Raji (cell line): ENCODE measurements around the gene UBTD2.

ENCODE experiments used
- POLR2A ChIP-seq: IDR thresholded peaks from 2 replicates; pipeline ENCODE4 v1.6.1; 2011; ENCODE audit warnings: low read depth, low read length, control low read depth; ENCODE audit not compliant: insufficient read depth

UBTD2 gene

DNA sequence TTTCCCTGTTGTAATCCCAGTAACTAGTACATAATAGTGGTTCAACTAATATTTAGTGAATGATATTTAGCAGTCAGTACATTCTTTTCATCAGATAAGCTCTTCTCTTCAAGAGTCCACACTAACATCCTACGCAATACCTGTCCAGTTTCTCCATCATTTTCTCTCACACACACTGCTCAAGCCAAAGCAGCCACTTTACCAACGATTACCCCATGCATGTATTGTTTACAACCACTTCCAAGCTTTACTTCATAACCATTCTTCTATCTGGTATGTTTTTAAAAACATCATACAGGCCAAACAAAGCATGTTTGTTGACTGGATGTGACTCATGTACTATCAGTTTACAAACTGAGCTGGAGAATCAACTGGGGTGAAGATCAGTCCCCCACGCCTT is 7.3 kb downstream of the UBTD2 start:
- TF ChIP-seq POLR2A: no peak

DNA sequence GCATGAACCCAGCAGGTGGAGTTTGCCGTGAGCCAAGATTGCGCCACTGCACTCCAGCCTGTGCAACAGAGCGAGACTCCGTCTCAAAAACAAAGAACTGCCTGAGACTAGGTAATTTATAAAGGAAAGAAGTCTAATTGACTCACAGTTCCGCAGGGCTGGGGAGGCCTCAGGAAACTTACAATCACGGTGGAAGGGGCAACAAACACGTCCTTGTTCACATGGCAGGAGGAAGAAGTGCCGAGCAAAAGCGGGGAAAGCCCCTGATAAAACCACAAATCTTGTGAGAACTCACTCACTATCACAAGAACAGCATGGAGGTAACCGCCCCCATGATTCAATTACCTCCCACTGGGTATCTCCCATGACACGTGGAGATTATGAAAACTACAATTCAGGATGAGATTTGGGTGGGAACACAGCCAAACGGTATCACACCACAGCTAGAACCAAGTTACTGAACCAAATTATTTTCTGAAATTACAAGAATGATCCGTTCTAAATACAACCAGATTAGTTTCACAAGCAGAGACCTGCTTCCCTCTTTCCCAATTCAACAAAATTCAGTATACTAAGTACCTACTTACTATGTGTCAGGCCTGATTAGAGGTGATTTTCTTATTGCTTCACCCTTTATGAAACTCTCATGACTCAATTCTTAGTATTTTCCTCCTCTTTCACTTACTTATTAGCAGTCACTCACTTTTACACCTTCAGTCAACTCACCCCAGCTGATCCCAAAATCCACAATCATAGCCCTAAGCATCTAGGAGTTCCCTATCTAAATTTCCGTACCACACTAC is 8.4 kb downstream of the UBTD2 start:
- no peak for TF ChIP-seq POLR2A

DNA sequence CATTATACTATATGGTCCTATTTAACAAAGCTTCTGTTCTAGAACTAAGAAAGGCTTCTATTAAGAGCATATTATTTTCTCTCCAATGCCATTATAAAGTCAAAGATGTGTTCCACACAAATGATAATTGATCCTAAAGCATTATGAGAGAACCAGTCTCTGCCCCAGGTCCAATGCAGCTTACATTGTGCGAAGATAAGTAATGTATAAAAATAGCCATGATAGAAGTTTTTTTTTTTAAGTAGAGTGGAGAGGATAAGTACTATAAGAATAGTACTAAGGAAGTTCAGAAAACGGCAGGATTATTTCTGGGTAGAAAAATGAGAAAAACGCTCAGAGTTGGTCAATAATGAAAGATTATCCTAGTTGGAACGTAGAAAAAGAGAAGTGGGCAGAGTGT is 15.6 kb downstream of the UBTD2 start:
- TF ChIP-seq POLR2A: no peak

DNA sequence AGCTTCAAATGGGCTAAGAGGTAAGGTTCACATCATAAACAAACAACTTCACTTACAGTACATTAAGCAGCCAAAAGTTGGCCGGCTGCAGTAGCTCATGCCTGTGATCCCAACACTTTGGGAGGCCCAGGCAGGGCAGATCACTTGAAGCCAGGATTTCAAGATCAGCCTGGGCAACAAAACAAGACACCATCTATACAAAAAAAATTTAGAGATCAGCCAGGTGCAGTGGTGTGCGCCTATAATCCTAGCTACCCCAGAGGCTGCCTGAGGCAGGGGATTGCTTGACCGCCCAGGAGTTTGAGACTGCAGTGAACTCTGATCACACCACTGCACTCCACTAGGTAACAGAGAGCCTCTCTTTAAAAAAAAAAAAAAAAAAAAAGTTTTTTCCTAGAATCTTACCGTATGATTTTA is 16.9 kb downstream of the UBTD2 start:
- no peak for TF ChIP-seq POLR2A

DNA sequence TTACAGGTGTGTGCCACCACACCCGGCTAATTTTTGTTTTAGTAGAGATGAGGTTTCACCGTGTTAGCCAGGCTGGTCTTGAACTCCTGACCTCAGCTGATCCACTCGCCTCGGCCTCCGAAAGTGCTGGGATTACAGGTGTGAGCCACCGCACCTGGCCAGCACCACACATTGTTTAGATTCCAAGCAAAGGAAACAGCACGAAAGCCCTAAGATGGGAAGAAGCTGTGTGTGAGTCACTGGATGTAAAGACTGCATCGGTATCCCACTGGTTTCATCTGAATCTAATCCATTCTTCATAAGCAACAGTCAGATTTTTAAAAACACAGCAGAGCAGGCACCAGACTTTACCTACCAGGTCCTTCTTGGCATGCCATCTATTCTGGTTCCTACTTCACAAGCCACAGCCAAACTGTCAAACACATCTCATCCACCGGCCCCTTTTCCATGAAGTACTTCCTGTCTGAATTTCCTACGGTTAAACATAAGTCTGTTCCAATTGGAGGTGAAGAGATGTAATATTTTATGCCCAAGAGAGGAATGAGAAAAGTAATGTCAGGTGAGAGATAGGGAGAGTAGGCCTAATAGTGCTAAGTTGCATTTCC is 17.4 kb downstream of the UBTD2 start:
- TF ChIP-seq POLR2A: no peak

DNA sequence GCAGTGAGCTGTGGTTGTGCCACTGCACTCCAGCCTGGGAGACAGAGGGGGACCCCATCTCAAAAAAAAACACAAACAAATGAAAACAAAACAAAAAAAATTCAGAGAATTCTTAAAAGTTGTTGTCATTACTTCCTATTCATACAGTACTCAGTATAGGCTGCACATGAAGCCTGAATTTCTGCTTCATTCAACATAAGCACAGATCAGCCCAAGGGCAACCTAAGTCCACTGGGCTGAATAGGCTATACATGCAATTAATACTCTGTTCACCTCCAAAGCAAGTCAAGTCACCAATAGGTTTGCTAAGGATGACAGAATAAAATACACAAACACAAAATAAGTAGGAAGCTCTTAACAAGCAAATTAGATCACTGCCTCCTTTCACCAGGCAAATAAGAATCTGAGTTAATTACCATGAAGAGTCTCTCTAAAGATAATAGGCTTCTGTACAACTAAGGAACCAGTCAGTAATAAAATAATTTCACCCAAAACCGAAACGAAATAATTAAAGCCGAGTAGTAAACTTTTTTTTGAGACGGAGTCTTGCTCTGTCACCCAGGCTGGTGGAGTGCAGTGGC is 18.7 kb downstream of the UBTD2 start:
- no peak for TF ChIP-seq POLR2A

DNA sequence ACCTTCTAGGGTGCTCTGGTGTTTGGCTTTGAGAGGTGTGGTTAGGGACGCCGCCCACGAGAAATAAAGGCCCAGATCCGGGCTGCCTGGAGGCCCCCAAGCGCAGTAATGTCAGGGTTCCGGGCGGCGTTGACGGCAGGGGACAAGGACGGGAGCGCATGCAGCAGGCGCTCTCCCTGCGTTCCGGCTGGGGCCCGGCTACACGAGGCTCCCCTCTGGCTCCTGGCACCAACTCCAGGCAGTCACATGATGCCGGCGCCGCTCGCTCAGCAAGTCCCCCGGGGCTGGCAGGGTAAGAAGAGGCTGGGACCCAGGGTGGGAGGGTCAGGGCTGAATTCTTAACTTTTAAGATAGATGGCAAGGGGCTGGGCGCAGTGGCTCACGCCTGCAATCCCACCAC is 28.1 kb downstream of the UBTD2 start:
- TF ChIP-seq POLR2A: no peak

DNA sequence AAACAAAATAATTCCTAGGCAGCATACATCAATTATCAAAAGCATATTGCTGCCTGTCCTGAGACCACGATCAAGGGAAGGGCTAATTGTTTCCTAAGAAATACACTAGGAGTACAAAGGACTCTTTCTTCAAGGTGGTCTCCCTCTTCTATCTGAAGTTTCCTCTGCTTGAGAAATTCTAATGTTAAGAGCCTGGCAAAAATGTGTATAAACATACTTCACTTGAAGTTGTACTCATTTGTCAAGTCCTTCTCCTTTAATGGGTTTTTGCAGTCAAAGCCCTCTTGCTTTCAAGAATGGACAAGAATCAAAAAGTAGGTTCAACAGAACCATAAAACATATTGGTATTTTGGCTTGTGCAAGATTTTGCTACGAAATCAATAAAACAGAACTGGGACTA is 31.1 kb downstream of the UBTD2 start:
- TF ChIP-seq POLR2A: no peak

DNA sequence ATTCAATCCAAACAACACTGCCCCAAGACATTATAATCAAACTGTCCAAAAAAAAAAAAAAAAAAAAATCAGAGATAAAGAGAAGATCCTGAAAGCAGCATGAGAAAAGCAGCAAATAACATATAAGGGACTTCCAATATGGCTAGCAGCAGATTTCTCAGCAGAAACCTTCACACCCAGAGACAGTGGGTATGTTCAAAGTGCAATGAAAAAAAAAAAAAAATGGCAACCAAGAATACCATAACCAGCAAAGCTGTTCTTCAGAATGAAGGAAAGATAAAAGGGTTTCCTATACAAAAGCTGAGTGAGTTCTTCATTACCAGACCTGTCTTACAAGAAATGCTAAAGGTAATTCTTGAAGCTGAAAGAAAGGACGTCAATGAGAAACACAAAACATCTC is 32.1 kb downstream of the UBTD2 start:
- TF ChIP-seq POLR2A: no peak

DNA sequence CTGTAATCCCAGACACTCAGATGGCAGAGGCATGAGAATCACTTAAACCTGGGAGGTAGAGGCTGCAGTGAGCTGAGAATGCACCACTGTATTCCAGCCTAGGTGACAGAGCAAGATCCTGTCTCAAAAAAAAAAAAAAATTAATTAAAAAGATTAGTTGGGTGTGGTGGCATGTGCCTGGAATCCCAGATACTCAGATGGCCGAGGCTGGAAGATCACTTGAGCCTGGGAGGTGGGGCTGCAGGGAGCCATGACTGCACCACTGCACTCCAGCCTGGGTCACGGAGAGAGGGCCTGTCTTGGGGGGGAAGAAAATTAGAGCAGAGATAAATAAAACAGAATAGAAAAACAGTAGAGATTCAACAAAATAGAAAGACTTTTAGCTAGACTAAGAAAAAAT is 34.9 kb downstream of the UBTD2 start:
- TF ChIP-seq POLR2A: no peak

DNA sequence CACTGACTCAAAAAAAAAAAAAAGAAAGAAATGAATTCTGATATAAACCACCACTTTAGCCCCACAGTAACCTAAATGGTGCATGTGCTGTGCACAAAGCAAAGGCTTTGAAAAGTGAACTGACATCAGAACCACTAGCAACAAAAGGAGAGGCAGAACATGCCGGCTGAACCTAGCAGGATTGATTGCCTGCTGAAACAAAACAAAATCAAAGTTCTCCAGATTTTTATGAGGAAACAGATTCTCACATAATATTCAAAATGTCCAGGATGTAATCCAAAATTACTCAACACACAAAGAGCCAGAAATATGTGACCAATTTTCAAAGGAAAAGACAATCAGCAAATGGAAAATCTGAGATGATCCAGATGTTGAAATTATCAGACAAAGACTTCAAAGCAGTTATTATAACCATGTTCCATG is 37.9 kb downstream of the UBTD2 start:
- TF ChIP-seq POLR2A: no peak

DNA sequence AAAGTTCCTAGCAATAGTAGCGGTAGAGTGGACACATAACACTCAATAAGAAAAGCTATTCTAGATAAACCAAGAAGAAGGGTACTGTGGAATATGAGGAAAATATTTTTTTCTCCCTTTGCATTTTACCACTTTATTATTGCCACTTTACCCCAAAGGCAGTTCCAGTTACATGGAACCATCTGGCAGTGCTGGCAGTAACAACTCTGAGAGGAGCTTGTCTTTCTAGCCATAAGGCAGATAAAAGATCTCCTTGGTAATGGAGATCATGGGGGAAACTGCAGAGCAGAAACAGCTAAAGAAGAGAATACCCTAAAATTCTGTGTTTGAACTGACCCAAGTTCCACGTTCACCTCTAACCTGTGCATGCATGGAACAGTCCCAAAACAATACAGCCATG is 38.5 kb downstream of the UBTD2 start:
- TF ChIP-seq POLR2A: no peak

DNA sequence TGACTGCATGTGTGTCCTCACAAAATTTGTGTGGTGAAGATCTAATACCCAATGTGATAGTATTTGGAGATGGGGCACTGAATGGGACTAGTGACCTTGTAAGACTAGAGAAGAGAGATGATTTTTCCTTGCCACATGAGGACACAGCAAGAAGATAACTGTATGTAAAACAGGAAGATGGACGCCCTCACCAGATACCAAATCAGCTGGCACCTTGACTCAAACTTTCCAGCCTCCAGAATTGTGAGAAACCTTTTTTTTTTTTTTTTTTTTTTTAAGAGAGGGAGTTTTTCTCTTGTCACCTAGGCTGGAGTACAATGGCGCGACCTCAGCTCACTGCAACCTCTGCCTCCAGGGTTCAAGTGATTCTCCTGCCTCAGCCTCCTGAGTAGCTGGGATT is 40.3 kb downstream of the UBTD2 start:
- no peak for TF ChIP-seq POLR2A

DNA sequence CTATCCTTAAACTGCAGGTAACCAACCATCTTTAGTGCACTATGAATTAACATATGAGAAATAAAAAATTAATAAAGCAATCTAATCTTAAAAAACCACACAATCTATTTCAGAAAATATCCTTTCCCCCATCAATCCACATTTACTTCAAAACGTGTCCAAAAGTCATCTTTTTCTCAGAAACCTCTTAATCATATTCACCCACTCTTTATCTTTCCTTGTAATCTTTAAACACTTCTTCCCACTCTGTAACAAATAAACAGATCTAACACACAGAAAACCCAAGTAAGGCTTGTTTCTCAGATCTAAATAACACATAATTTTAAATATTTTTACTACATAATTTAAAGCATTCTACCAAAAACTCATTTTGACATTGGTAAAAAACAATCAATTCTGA is 45.2 kb downstream of the UBTD2 start:
- no peak for TF ChIP-seq POLR2A

DNA sequence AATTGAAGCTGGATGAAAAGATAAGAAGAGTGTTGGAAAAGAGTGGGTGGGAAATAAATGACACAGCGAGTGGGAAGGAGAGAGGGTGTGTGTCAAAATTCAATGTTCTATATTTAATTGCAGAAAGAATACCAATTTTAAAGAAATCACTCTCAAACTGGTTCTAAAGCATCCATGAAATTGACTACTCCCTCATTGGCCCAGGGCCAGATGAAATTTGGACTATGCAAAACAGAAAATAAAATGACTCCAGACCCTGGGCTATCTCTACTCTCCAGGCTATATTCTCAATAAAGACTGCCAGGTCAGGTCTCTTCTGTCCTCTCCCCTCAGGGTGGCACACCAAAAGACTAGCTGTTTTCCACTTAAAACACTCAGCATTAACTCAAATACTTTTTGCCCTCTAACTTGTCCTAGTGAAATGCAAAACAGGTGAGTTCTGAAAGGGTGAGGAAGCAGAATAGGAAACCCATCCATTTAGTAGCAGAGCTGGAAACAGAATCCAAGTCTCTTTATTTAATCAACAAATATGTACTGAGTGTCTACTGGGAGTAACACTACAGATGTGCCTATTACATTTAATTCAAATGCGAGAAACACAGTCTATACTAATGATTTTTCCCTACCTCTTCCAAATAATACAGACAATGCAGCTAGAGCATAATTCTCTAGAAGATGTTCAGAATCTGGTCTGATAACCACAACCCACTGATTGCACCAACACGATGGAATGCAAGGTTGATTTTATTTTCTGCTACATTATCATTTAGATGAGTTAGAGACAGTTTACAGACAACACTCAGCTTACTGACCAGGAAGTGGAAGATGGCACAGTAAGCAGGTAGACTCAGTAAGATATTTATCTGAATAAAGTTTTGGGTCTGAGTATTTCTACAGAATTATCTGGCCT is 47.5 kb downstream of the UBTD2 start:
- TF ChIP-seq POLR2A: no peak
